ENCODE results near the gene ATP5F1B.

Gene ATP5F1B

DNA sequence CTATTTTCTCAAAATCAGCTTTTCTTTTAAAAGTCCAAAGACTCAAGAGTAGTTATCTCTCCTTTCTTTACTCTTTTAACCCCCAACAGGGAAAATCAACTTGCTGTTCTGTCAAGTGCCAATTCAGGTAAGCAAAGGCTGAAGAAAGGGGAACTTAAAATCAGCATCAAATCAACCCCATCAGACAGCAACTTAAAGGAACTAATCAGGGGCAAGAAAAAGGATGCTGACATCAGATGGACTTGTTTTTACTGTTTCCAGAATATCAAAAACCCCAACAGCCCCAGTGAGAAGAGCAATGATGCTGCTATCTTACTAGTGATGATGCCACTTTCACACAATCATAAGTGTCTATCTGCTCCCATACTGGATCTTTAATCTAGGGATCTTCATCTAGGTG is 19.1 kb downstream of the ATP5F1B start:
- in situ Hi-C loops (cut with HindIII; ENCODE audit: low sequenced_read_pairs), result no loop called here

DNA sequence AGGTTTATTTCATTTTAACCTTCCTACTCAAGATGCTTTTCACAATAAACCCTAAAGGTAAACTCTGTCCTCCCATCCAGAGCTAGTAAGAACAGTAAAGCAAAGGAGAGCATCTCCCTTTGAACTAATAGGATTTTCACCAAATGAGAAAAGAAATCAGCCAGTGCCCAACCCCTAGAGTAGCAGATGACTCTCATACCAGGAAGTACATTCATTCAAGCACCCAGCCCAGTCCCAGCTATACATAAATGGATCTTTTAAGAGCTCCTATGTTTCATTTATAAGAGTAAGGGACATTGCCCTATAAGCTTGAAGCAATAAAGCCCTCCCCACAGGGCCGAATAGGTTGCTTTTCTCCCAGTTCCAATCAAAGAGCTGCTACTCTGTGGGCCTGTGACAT is 23.2 kb downstream of the ATP5F1B start:
- in situ Hi-C loops (cut with HindIII; ENCODE audit: low sequenced_read_pairs), result loop anchor here (5.0 to 25.0 kb wide), 2 partner anchors 55 to 110 kb away; partner anchors contain the start of gene RBMS2

DNA sequence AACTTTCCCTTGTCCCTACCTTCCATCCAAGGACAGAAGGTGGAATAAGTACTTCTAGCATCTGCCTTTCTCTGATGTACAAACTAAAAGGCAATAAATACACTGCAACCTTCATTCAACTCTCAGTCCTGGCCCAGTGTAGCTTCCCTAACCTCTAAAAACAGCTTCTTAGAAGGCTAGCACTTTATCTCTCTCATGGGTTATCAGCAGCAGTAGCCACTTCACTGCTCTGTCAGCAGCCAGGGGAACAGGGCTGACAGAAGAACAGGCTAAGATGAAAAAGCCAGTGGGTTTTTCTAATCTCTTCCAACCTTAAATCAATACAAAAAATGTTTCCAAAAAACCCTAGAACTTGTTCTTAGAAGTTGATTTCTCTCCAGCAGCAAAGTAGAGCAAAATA is 28.9 kb downstream of the ATP5F1B start:
- in situ Hi-C loops (cut with HindIII; ENCODE audit: low sequenced_read_pairs), result loop anchor here (25.0 kb wide), 1 partner anchor 105 kb away; the partner anchor contains the start of gene RBMS2

DNA sequence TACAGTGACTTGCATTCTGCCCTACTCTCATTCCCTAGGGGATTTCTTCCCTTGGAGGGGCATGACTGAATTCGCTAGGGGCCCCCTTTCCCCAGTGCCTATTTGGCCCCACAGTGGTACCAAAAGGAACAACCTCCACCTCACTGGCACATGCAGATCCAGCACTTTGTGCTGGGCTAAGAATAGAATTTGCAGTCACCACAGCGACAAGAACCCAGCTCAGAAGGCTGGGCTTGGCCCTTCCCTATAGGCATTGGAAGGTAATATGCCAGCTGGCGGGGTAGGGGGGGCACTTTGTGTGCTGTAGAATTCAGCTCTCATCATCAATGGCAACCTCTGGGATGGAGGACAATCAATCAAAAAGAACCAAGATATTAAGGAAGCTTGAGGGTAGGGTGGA is 29.5 kb downstream of the ATP5F1B start:
- in situ Hi-C loops (cut with HindIII; ENCODE audit: low sequenced_read_pairs), result loop anchor here (25.0 kb wide), 1 partner anchor 104 kb away; the partner anchor contains the start of gene RBMS2

DNA sequence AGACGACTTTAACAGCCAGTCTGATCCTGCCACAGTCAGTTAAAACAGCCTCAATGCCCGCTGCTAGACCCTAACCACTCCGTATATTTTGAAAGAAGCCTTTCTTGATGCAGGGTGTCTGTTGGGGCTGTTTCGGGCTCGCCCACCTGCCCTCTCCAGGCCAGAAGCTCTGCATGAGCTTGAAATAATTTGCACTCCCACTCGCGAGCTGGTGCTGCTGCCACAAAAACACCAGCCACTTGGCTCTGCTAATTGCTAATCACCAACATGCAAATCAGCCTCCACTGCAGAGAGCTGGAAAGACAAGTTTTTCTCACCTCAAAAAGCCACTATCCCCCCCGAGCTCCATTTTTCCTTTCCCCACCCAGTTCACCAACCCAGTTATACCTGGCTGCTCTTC is 31.2 kb downstream of the ATP5F1B start:
- in situ Hi-C loops (cut with HindIII; ENCODE audit: low sequenced_read_pairs), result loop anchor here (25.0 kb wide), 1 partner anchor 102 kb away; the partner anchor contains the start of gene RBMS2

DNA sequence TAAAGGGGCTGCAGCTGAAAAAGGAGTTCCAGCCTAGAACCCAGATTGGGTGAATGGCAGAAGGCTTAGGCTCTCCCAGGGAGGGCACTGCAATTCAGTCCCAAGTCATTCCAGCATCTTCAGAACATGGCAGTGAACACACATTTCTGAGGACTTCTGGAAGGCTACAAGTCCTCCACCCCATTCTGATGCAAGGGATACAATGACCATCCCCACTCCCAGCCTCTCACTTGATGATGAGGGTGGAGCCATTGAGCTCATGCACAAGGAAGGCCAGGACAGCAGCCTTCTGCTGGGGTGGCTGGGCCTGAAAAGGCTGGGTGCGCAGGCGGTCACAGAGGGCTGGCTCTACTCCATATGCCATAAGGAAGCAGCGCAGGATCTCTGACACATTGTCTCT is 41.4 kb downstream of the ATP5F1B start:
- in situ Hi-C loops (cut with HindIII; ENCODE audit: low sequenced_read_pairs), result loop anchor here (25.0 kb wide), 1 partner anchor 92 kb away; the partner anchor contains the start of gene RBMS2

DNA sequence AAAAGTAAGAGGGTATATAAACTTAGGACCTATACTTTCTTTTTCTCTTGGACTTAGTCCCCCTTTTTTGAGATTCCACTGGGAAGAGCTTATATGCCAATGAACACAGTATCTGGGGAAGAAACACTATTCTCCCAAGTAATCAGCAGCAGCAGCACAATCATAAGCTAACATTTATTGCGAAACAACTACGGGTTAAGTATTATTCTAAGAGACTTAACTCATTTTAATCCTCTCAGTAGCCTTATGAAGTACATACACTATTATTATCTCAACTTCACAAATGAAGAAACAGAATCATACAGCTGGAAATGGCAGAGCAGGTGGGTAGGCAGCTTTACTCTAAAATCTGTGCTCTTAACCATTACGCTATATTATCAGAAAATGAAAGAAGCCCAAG is 43.5 kb downstream of the ATP5F1B start:
- in situ Hi-C loops (cut with HindIII; ENCODE audit: low sequenced_read_pairs), result loop anchor here (25.0 kb wide), 1 partner anchor 90 kb away; the partner anchor contains the start of gene RBMS2

DNA sequence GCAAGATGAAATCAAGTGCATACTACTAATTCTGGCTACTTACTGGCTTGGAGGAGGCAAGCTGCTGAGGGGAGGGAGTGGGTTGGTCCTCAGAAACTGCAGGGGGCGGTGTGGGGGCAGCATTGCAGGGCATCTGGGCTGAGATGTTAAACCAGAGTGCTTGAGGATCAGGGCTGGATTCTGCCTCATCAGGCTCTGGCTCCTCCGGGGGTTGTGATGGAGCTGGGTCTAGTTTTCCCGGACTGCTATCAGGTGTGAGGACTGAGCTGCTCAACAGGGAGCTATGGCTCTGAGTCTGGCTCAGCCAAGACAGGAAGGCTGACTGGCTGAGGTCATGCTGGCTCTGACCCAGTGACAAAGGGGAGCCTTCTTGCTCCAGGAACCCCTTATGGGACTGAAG is 44.3 kb downstream of the ATP5F1B start:
- in situ Hi-C loops (cut with HindIII; ENCODE audit: low sequenced_read_pairs), result loop anchor here (25.0 kb wide), 1 partner anchor 89 kb away; the partner anchor contains the start of gene RBMS2

DNA sequence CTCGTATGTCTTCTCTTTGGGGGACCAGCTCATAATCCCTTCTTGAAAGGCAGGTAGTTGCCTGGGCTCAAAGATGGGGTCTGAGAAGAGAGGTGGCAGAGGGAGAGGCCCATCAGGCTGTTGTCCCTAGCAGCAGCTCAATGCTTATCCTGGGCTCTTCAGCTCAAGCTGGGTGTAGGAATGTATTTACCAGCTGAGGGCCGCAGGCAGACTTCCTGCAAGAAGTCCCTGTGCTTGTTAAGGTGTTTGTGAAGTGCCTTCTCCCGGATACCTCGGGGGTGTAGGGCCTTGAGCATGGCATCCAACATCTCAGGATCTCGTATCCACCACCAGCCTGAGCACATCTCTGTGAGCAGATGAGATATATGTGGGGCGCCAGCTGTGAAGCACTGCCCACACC is 45.0 kb downstream of the ATP5F1B start:
- in situ Hi-C loops (cut with HindIII; ENCODE audit: low sequenced_read_pairs), result loop anchor here (25.0 kb wide), 1 partner anchor 88 kb away; the partner anchor contains the start of gene RBMS2

DNA sequence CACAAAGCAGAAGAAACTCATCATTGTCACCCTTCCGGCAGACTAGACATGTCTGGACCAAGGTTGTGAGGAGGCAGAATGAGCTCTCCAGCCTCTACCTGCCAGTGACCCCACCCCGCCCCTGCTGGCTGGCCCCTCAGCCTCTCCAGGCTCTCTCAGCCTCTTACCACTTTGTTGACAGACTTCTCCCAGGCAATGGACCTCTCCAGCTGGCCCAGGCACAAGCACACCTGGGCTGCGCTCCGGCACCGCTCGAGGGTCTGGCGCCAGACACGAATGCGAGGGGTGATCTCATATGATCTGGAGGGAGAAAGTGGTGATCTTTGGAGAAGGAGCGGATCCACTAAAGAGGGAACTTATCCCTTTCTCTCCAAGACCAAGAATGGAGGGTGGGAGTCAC is 46.0 kb downstream of the ATP5F1B start:
- in situ Hi-C loops (cut with HindIII; ENCODE audit: low sequenced_read_pairs), result loop anchor here (25.0 kb wide), 1 partner anchor 87 kb away; the partner anchor contains the start of gene RBMS2

DNA sequence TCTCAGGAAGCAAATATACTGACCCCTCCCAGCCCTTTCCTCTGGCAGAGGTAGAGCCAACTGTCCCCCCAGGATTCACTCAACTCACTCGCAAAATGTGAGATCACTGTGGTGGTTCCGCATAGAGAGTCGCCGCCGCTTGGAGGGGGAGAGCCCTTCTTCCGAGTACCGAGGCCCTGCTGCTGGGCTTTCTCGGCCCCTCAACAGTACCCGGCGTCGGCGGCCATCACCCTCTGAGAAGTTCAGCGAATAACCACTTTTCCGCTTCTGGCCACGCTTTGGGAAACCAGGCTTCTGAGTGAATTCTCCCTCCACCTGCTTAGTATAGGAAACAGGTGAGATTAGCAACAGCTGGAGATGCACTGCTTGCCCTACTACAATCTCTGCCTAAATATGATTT is 46.7 kb downstream of the ATP5F1B start:
- in situ Hi-C loops (cut with HindIII; ENCODE audit: low sequenced_read_pairs), result no loop called here

DNA sequence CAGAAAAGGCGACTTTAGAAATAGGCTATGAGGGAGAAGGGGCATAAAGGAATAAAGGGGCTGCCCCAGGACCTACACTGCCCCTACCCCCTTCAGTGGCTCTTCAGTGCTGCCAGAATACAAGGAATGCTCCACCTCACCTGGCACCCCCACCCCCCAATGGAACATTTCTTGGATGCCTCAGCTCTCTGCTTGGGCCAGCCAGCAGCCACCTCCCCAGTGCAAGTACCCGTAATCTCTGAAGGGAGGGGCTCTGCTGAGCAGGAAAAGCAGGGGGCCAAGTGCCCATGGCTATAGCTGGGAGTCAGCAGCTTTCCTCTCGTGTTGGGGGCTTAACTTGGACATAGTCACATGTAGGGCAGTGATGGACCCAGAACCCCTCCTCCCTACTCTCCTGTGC is 49.0 kb downstream of the ATP5F1B start:
- in situ Hi-C loops (cut with HindIII; ENCODE audit: low sequenced_read_pairs), result no loop called here

DNA sequence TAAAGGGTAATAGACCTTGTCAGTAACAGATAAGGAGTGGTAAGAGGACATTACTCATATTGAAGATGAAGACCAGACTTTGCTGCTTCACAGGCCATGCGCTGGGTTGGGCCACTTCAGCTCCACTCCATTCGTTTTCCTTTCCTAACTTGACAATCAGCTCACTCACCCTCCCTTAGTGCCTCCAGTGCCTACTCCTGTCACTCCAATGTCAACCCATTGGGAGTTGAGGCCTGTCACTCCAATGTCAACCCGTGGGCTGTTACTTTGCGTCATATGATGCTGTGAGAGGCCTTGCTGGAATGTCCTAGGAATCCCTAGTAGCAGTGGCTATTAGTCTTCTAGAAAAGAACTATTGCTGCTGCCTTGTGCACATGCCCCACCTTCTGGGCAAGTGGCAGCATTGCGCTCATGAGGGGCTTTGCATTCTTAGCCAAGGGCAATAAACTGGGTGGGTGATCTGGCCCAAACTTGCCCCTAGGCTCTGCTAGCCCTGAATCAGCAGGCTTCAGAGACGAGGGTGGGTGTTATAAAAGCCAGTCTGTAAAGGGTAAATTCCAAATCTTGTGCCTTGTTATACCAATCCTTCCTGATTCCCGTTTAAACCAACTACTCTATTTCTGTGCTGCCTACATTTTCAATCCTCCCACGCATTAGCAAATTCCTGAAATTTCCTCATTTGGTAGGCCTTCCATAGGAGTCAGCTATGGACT is 51.7 kb downstream of the ATP5F1B start:
- in situ Hi-C loops (cut with HindIII; ENCODE audit: low sequenced_read_pairs), result no loop called here

DNA sequence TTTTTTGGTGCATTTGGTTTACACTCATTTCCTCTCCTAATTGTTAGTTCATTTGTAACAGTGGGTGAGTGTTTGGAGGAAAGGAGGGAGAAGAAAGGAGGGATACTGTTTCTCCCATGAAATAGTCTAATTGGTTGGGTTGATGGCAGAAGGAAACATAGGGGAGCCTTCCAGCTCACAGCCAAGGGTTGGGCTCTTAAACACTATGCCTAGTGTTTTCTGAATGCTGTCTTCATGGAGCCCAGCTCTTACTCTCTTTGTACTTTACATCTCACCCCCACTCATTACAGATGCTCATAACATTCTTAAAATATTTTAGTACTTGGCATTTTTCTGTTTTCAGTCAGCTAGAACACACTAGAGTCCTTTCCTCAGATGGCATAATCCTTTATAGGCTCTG is 53.8 kb downstream of the ATP5F1B start:
- in situ Hi-C loops (cut with HindIII; ENCODE audit: low sequenced_read_pairs), result no loop called here

DNA sequence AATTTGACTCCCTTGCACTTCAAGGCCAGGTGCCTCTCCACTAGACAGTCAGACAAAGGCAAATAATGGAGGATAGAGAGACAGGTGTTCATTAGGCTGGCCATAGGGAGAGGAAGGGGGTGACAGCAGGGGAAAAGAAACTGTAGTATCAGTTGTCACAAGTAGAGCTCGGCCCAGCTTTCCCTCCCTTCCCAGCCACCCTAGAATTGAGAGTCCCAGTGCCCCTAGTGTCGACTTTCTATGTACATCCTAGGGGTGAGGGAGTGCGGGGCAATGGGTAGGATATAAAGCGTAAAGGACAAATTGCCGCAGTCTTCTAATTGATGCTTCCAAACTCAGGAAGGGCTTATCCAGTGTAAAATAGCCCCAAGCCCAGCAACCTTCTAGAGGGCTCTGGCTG is 54.7 kb downstream of the ATP5F1B start:
- in situ Hi-C loops (cut with HindIII; ENCODE audit: low sequenced_read_pairs), result no loop called here

DNA sequence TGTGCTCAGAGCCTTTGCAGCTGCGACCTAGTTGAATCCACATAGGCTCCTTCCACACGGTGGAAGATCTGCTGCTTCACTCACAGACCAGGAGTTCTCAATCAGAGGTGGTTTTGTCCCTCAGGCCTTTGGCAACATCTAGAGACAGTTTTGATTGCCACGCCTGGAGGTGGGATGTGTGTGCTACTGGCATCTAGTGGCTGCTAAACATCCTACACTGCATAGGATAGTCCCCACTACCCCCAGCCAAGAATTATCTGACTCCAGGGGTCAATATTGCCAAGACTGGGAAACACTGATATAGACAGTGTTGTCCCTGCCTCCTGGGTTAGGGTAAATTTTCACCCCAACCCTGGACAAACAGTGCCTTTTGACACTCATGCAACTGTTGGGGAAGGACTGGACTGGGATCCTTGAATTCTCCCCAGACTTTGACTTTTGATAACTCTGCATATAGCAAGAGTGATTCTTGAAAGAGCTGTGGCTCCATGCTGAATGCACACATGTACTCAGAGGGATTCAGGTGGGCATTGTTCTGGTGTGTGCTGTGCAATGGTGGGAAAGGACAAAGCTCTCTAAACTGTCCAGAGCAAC is 55.5 kb downstream of the ATP5F1B start:
- in situ Hi-C loops (cut with HindIII; ENCODE audit: low sequenced_read_pairs), result no loop called here

DNA sequence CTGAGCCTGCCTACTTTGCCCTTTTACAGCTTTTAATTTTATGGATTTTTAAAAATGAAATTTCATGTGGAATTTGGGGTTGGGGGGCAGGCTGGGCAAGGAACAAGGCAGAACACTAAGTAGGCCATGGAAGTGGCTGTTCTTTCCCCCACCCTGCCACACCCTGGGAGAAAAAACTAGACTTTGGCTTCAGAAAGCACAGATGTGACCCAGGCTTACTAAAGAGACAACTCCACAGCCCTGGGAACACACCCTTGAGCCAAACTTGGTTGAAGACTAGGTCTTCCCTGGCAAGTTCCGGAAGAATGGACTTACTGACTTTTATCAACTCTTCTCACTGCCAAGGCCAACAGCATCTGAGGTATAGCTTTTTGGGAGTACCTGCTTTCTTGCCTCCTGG is 56.0 kb downstream of the ATP5F1B start:
- in situ Hi-C loops (cut with HindIII; ENCODE audit: low sequenced_read_pairs), result no loop called here

Measured in DLD1 (cell line).